OCI-M1 (cell line): ENCODE measurements around the gene TBCC.

Experiments
- DNase-seq: peaks from one replicate; lab custom pipeline; 2025; lab: John Stamatoyannopoulos, UW

Gene TBCC

DNA sequence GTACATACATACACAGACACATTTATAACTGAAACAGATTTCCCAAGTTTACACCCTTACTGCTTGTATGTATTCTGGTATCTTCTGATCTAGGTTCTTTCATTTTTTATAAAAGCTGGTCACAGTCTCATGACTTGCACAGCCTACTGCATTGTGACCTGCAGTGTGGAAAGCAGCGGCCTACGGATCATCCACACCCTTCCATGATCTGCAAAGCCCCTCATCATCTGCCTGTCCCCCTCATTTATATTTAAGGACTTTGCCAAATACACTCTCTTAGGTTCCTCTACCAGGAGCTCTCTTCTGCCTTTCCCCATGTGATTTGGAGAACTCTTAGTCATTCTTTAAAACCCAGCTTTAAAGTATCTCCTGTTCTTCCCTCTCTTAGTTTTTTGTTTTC is 23.9 kb upstream of the TBCC start:
- no peak for DNase-seq

DNA sequence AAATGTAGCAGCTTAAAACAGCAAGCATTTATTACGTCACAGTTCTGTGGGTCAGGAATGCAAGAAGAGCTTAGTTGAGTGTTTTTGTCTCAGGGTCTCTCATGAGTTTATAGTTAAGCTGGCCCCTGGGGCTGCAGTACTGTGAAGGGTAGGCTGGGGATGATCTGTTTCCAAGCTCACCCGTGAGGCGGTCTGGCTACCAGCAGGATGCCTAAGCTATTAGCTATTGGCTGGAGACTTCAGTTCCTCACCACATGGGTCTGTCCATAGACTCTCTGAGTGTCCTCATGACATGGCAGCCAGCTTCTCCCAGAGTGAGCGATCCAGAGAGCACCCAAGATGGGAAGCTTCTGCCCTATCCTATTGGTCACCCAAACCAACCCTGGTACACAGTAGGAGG is 23.1 kb upstream of the TBCC start:
- no peak for DNase-seq

DNA sequence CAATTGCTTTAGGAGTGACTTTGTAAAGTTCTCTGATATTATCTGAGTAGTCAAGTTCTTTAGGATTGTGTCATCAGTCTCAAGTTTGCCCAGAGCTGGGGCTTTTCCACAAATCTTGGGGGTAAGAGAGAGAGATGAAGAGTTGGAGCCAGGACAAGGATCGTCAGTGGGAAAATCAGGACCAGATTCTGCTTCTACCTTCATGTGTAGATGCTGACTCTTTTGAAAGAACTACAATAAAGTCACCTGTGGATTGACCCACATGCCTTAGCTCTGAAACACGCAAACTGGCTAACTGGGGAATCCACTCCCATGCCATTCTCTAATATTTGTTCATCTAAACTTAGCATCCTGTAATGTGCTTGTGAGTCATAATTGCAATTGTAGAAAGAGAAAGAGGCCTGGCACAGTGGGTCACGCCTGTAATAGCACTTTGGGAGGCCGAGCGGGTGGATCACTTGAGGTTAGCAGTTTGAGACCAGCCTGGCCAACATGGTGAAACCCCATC is 20.3 kb upstream of the TBCC start:
- no peak for DNase-seq

GRCh38 chr6:42764911-42765648 is 19.2 kb upstream of the TBCC start:
- DNase-seq = no peak

DNA sequence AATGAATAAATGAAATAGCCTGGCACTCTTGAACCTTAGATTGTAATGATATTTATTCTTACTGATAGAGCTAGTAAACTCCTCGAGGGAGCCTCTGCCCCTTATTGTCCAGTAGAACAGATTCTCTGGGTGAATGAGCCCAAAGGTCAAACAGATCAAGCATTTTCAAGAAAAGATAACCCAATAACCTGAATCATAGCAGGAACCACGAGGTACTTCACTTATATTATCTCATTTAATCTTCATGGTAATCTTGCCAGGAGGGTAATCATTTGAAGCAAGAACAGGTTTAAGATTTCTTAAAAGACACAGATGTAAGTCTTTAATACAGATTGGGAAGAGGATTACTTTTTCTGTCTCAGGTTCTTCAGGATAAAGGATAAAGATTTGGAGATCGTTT is 17.0 kb upstream of the TBCC start:
- no peak for DNase-seq

GRCh38 chr6:42762426-42762859 is 16.5 kb upstream of the TBCC start:
- no peak for DNase-seq

DNA sequence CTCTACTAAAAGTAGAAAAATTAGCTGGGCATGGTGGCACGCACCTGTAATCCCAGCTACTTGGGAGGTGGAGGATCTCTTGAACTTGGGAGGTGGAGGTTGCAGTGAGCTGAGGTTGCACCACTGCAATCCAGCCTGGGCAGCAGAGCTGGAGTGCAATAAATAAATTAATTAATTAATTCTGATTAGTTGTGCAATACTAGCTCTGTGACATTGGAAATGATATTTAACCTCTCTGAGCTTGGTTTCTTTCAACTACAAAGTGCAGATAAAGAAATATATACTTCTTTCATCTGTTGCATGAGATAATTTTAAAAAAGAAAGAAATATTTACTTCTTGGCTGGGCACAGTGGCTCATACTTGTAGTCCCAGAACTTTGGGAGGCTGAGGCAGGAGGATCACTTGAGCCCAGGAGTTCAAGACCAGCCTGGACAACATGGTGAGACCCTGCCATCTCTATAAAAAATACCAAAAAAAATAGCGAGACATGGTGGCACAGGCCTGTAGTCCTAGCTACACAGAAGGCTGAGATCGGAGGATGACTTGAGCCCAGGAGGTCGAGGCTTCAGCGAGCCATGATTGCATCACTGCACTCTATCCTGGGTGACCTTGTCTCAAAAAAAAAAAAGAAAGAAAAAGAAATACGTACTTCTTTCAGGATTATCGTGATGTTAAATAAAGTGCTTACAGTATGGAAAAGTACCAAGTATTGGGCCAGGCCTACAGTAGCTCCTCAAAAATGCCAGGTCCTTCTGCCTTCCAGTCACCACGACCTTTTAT is 15.6 kb upstream of the TBCC start:
- DNase-seq = no peak

DNA sequence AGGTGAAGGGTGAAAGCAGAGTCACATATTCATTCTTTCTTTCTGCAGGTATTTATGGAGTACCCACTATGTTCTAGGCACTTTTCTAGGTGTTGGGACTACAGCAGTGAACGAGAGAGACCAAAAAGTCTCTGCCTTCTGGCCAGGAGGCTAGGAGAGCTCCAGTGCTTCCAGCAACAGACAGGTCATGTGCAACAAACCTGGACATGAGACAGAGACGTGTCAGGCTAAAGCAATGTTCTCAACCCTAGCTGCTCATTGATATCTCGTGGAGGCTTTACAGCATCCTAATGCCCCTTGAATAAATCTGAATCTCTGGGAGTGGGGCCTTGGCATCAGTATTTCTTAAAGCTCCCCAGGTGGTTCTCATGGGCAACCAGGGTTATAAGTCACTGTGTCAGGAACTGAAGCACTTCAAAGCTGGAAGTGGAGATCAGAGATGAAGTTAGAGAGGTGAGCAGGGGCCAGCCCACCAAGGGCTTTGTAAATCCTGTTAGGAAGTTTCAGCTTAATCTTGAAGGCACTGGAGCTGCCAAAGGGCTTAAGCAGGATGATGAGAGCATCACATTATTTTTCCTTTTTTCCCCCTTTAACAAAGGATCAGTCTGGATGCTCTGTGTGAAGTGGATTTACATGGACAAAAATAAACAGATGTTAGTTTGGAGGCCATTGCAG is 13.0 kb upstream of the TBCC start:
- DNase-seq = no peak

DNA sequence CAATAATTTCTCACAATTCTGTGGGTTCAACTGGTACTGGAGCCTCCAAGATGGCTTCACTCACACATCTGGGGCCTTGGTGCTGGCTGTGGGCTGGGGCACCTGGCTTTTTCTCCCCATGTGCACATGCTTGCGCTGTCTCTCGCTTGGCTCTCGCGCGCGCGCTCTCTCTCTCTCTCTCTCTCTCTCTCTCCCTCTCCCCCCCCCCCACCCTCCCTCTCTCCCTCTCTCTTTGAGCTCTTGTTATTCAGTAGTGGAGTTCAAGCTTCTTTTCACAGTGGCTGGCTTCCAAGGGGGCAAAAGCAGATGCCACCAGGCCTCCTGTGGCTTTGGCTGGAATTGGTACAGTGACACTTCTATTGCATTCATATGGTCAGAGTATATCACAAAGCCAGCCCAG is 10.8 kb upstream of the TBCC start:
- DNase-seq = no peak

GRCh38 chr6:42754759-42755158 is 8.9 kb upstream of the TBCC start:
- DNase-seq = no peak

GRCh38 chr6:42751055-42751454 is 5.2 kb upstream of the TBCC start:
- peak; percentile 65 for DNase-seq

DNA sequence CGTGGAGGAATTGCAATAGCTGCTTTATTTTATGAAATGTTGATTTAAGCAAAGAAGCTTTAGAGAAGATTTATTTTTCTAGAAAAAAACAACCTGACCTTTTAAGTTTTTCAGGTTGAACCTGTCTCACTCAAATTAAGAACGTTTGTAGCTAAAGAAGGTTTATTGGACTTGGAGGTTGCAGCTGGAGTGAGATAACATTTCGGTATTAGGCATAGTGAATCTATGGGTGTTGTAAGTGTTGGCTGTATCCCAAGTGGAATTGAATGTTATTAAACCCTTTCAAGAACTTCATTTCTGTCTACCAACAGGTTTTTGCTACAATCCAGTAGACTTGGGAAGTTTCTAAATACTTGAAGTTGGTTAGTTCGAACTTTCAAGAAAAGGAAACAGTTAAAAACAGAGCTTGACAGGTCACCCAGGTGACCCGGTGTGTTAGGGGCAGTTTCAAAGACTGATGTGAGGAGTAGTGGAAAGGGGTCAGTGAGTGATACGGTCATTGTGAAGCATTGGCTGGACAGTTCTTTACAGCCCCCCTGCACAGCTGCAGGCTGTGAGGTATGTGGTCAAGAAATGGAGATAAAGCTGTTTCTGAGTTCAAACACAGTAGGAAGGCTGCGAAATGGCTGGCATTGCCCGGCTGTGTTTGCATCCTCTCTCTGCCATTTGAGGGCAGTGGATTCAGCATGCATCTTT is 2.4 kb upstream of the TBCC start:
- peak; percentile 70 for DNase-seq

DNA sequence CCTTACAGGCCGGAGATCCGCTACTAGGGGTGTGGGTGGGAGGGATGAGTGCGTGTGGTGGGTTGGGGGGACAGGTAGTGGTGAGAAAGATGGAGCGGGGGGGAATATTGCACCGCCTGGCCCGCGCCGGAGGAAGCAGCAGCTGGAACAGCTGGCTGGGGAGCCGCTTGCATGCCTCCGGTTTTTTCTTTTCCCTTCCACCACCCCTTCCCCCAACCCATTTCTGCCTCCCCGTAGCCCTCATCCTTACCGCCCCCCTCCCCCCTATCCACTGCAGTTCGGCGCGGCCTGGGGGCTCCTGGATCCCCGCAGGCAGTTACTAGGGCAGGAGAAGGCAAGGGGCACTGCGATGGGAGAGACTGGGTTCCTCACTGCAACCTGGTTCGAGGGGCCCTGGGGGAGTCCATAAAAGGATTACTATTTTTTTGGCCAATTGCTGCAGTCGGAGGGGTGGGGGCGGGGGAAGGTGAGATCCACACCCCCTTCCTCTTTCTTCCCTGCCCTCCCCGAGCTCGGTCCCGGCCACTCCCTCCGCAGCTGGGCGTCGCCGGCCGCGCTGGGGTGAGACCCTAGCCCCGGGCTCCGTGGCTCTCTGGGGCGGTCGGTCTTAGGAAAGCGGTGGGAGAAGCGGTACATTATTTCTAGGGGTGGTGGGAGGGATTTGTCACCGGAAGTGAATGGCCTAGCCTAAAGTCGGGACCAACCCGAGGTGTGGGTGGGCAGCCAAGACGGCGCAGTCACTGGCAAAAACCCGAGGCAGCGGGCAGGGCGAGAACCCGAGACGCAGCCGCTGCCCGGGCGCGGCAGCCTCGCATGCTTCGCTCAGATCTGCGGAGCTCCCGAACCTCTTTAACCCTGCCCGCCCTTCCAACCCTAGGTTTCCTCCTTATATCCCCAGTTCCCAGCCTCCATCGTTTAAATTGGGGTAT is 824 bp upstream of the TBCC start:
- peak; percentile 97 for DNase-seq

DNA sequence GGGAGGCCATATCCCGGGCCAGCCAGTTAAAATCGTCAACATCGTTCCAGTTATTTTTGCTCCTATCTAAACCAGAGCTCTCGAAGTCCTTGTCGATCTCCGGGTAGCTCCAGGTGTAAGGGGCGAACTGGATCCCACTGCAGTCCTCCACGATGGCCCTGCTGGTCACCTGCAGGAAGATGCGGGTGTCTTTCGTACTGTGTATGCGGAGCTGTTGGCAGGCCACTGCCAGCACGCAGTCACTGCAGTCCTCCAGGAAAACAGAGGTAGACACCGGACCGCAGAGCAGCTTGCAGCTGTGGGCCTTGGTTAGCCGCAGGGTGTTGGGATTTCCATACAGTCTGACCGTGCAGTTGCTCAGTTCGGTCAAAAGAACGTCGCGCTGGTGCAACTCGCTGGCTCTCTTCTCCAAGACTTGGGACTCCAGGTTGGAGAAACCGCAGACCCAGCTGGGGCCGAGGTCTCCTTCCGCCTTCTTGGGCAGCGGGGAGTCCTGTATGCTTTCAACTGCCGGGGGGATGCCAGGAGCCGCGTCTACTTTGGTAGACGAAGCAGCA is 742 bp downstream of the TBCC start:
- peak; percentile 51 for DNase-seq

GRCh38 chr6:42744351-42744893 is 1.5 kb downstream of the TBCC start:
- no peak for DNase-seq

- peak; percentile 33 for DNase-seq
Measured at GRCh38 chr6:42742116-42742894, 3.6 kb downstream of the TBCC start.

- no peak for DNase-seq
Measured at GRCh38 chr6:42740725-42741124, 5.2 kb downstream of the TBCC start.

- DNase-seq = no peak
Measured at GRCh38 chr6:42735976-42736375, 9.9 kb downstream of the TBCC start.

DNA sequence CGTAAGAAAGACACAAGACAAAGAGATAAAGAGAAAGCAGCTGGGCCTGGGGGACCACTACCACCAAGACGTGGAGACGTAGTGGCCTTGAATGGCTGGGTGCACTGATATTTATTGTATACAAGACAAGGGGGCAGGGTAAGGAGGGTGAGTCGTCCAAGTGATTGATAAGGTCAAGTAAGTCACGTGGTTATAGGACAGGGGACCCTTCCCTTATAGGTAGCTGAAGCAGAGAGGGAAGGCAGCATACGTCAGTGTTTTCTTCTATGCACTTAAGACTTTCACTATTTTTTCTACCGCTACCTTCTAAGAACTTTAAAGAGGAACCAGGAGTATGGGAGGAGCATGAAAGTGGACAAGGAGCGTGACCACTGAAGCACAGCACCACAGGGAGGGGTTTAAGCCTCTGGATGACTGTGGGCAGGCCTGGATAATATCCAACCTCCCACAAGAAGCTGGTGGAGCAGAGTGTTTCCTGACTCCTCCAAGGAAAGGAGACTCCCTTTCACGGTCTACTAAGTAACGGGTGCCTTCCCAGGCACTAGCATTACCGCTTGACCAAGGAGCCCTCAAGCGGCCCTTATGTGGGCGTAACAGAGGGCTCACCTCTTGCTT is 11.9 kb downstream of the TBCC start:
- DNase-seq = peak; percentile 52
